Body of pancreas (tissue), 4 donors: ENCODE data around the gene CDKAL1.

Experiments used
- POLR2A ChIP-seq, 3 donors: fragments of 450-650 bp; IDR thresholded peaks; one replicate each; pipeline ENCODE4 v1.6.1; 2016; ENCODE audit warnings: antibody characterized with exemption in 3 of 3, mild to moderate bottlenecking in 2 of 3
- TF ChIP-seq, protein P1 (sequence below), 7 experiments: fragments of 450-650 bp in 4 of 7; fragments of 200-600 bp in 3 of 7; sonication (generic) in 3 of 7; IDR thresholded peaks; one replicate each; pipeline ENCODE4 v1.5.1; 2016 to 2019; ENCODE audit warnings: antibody characterized with exemption in 7 of 7

GRCh38 chr6:21189759-21190158, 655.5 kb downstream of the CDKAL1 start:
- TF ChIP-seq, protein P1, sequence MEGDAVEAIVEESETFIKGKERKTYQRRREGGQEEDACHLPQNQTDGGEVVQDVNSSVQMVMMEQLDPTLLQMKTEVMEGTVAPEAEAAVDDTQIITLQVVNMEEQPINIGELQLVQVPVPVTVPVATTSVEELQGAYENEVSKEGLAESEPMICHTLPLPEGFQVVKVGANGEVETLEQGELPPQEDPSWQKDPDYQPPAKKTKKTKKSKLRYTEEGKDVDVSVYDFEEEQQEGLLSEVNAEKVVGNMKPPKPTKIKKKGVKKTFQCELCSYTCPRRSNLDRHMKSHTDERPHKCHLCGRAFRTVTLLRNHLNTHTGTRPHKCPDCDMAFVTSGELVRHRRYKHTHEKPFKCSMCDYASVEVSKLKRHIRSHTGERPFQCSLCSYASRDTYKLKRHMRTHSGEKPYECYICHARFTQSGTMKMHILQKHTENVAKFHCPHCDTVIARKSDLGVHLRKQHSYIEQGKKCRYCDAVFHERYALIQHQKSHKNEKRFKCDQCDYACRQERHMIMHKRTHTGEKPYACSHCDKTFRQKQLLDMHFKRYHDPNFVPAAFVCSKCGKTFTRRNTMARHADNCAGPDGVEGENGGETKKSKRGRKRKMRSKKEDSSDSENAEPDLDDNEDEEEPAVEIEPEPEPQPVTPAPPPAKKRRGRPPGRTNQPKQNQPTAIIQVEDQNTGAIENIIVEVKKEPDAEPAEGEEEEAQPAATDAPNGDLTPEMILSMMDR (IDR thresholded peaks at IDR 0.05), result no peak
- TF ChIP-seq POLR2A (IDR thresholded peaks at IDR 0.05), result no peak
